SW 1271 (cell line): ENCODE measurements around the gene UBAP2L.

ENCODE experiments used
- DNase-seq, 2 experiments: peaks; one replicate each; lab custom pipeline; 2025; lab: John Stamatoyannopoulos, UW

UBAP2L gene

GRCh38 chr1:154220071-154220969, at the start of gene UBAP2L:
Gene UBAP2L (plus strand): TSS chr1:154220955. CDS start chr1:154225124, 4,169 bp downstream.
- peak; percentile 88 to 95 for DNase-seq

DNA sequence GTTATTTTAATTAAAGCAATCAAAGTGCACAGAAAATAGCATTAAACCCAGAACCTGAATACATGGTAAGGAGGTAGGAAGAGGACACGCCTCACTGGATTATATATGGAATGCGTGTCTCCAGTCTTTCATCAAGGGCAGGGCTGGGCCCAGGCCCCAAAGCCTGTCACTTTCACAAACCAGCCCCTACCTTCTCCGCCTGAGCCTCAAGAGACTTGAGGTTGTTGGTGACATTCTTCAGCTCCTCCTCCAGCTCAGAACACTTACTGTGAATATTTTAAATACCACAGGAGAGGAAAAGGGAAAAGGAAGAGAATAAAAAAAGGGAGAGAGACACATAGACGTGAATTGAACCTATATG, 49.6 kb upstream of the UBAP2L start:
- no peak for DNase-seq

- no peak for DNase-seq
These were observed 48.9 kb upstream of the UBAP2L start for GRCh38 chr1:154171880-154172279.

- no peak for DNase-seq
These were observed 46.1 kb upstream of the UBAP2L start for GRCh38 chr1:154174654-154175053.

GRCh38 chr1:154176337-154176736, 44.4 kb upstream of the UBAP2L start:
- no peak for DNase-seq

GRCh38 chr1:154178013-154178412, 42.7 kb upstream of the UBAP2L start:
- DNase-seq, result no peak

- no peak for DNase-seq
These were observed 41.6 kb upstream of the UBAP2L start for GRCh38 chr1:154178911-154179811.

DNA sequence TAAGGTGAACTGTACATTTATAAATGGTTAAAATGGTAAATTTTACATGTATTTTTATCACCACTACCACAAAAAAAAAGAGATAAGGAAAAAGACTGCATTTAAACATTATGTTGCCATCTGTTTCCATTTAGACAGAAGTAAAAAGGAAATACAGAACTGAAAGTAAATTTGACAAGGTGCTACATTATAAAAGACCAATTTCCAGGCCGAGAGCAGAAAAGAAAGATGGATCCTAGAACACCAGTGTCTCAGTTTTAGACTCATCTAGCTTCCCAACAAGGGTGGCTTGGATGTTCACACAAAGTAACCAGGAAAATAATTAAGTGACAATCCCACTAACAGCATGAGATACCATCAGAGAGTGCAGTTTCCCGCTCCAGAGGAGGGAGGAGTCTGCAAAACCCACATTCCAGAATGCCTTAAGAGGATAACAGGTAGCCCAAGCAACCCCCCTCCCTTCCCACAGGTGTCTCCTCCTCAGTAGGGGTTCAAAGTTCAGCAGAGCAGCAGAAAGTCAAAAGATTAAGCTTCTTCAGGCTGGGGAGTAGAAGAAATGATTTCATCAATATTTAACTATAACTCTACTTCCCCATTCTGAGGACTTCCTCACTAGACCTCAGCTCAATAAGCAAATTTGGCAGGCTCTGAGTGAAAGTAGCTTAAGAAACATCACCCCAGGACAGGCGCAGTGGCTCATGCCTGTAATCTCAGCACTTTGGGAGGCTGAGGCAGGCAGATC, 40.6 kb upstream of the UBAP2L start:
- no peak for DNase-seq

DNA sequence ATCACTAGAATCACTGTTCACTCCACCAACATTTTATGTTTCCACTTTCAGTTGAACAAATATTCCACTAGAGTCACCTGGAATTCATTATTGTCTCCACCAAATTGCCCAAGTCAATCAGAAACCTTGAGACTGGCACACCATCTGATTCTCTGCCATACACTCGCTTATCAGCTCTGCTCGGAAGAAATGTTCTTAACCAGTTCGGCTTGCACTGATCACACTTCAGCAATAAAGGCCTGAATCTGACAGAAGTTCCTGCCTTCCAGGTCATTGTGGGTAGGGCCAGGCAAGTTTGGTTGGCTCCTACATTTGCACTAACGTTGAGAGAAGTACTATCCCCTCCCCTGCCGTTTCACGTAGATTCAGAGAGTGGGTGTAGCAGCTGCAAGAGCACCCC, 38.8 kb upstream of the UBAP2L start:
- DNase-seq, result no peak

DNA sequence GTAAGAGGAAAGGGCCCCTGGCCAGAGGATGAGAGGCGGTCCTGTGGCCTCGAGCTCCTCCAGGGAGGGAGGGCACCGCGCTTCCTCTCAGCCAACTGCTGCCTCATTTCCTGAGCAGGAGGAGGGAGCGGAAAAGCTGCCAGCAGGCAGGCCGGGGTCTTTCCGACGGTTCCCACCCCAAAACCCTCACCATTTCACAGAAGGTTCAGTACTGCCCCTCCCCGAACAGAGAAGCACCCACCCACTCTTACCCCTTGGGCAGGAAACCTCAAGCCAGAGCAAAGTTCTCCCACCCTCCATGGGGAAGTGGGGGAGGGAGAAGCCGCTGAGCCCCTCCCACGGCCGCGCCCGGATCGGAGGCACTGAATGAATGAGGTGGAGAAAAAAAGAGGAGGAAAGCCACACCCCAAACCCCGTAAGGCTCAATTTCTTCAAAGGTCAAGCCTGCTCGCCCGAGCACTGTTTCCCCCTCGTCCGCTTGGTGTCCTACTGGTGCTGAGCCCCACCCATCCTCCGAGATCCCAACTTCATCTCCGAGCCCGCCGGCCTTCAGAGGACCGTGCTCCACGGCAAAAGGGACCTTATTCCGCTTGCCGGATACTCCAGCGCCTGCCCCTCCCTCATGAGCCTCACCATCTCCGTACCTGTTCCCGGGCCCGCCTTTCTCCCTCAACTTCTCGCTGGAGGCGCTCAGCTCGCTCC, 38.3 kb upstream of the UBAP2L start:
- DNase-seq, result peak; percentile 55 to 70

GRCh38 chr1:154183046-154183915, 37.5 kb upstream of the UBAP2L start:
- DNase-seq, result peak; percentile 91 to 95

- peak in 1 of 2 experiments; percentile 14 for DNase-seq
These were observed 34.6 kb upstream of the UBAP2L start for GRCh38 chr1:154186177-154186576.

DNA sequence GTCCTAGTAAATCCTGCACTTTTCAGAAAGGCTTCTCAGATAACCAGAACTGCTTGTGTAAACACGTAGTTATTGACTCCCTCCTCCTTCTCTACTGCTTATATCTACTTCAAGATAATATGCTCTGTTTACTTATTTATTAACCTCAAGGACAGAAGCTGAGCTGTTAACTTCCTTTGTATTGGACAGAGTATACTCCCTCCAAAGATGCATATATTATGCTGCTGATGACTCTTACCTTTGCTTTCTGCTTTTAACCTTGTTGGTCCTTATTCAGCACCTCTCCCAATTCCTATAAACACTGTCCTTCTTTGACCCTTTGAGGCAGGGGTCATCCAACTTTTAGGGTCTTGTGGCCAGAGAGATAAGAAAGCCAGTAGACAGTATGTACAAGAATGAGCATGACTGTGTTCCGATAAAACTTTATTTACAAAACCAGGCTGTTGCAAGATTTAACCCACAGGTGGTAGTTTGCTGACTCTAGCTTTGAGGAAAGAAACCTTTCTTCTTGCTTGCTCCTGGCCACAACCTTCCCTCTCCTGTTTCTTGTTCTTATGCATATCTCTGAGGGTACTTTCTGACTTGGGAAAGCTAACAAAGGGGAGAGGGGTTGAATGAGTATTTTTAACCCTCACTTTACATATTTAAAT, 33.8 kb upstream of the UBAP2L start:
- DNase-seq, result no peak

DNA sequence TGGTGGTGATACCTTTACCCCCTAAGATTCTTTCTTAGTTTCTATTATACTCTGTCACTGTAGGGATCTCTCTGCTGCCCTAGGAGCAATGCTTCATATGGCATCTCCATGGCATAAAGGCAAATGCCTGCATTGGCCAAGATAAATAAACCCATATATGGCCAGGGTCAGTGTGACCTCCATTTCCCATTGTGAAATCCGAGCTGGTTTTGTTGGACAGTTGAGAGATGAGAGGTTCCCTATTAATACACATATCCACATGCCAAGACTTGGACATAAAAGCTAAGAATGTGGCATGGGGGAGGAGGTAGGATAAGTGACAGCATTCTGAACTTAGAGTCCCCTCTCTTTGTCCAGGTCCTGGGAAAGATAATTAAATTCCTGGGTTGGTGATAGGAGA, 30.2 kb upstream of the UBAP2L start:
- no peak for DNase-seq

DNA sequence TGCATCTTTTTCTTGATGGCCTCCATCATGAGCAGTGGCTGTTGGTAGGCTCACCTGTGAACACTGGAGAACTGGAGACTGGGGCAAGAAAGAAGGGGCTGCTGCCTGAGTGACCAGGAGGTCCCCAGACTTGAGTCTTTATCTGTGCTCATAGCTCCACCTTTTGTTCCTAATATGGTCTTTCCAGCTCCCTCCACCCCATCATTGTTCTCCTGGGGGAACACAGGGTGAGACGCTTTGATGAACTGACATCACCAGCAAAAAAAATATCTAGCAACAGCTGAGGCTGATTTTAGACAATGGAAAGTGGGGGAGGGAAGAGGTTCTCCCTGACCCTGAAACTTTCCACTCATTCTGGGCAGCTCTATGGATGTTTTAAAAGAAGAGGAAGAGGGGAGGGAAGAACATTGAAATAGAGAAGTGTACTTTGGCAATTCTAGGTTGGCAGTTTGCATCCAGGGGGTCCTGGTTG, 28.7 kb upstream of the UBAP2L start, which contains the start of gene TPM3:
Gene TPM3 (minus strand): TSS at position 111 of the 472 bp plus-strand sequence. CDS start 82 bp downstream, at position 29.
- DNase-seq, result no peak

DNA sequence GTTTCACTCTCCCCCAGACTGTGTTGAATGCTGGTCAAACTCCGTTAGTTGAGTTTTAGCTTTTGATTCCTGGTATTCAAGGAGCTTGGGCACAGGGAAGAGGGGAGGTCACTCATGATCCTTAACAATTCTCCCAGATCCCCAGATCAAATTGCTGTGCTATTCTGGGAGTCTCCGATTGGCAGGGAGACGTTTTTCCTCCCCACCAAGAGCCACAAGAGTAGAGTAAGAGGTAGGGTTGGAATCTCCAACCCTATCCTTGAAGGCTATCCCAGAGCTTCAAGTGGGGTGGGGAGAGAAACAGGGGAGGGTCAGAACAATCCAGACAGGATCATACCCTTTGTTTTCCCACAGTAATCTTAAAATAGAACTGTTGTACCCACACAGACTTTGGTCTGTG, 28.3 kb upstream of the UBAP2L start:
- no peak for DNase-seq

DNA sequence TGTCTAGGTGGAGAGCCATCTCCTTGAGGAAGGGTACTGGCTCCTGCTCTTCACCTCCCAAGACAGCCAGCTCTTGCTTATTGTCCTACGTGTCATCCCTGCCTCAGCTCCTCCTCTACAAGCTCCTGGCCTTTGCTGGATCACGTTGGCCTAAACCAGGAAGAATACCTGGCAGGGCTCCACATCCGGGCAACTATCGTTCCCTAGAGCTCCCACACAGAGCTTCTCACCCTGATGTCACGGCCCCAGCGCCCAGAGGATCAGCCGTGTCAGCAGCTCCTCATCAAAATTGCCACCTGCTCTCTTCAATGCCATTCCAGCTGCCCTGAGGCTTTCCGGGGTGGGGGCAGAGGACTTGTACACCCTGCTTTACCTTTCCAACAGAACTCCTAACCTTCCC, 26.9 kb upstream of the UBAP2L start:
- no peak for DNase-seq

- peak in 1 of 2 experiments; percentile 31 for DNase-seq
These were observed 21.8 kb upstream of the UBAP2L start for GRCh38 chr1:154198756-154199562.

- no peak for DNase-seq
These were observed 21.2 kb upstream of the UBAP2L start for GRCh38 chr1:154199563-154199879.
